RPMI8226 (cell line): ENCODE data around the gene CLMN.

ENCODE experiments used
- DNase-seq: peaks from one replicate; pipeline ENCODE4 v3.0.0-alpha.2; 2015

The CLMN gene

DNA sequence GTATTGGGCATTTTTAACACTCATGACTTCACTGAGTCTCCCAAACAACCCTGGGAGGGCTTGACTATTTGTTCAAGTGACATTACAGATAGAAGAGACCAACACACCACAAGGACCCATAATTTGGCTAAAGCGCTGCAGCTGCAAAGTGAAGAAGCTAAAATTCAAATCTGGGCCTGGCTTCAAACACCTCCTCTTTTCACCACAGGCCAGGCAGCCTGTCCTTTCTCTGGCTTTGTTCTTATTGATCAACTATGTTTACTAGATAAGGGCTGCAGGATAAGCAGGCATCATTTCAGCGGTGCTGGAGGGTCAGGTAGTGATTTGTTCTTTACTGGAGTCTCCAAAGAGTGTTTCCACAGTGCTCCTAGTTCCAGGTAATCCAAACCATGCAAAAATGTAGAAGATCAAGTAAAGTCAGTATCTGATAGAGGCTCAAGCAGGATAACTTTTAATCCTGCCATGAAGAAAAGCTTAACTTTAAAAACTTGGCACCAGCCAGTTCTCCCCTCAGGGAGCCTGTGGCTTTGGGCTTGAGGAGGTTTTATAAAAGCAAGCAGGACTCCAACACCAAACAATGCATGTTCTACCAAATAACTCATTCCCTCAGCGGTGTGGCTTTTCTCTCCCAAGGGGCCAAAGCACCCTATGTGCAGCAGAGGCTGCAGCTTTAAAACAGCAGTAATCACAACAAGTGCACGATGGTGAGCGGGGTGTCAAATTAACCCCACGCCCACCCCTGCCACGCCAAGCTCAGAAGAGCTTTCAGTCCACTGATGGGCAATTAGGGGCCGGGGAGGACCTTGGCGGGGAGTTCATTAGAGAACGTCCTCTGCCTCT lies 16.8 kb downstream of the CLMN start:
- DNase-seq = no peak

GRCh38 chr14:95301527-95302187 lies 18.1 kb downstream of the CLMN start:
- DNase-seq = no peak

DNA sequence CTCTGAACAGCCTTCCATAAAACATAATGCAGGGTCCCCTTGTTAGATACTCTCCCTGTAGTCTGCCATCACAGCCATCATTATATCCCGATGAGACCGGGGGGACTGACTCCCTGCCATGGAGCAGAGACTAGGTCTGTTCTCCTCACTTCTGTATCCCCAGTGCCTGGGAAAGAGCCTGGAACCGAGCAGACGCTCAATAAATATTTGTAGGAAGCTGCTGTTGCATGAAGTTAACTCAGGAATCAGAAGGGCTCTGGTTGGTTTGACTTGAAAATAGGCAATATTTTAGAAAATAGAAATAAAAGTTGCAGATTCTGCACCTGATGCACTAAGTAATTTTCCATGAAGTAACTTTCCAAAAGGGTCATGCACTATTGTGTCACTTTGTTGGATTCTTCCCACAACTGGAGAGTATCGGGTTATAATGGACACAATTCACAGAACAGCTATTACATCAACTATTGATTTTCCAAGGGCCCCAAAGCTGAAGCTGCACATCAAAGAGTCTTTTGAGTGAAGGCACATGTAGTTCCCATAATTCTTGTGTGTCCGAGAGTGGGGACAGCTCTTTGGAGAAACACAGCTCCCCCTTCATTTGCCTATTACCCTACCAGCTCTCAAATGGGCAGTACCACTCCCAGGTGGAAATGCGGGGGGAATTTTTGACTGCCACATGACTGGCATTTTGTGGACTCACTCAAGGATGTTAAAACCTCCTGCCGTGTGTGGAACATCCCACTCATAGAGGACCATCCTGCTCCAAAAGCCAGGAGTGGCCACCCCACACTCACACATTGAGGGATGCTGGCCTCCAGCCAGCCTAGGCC lies 18.8 kb downstream of the CLMN start:
- no peak for DNase-seq

DNA sequence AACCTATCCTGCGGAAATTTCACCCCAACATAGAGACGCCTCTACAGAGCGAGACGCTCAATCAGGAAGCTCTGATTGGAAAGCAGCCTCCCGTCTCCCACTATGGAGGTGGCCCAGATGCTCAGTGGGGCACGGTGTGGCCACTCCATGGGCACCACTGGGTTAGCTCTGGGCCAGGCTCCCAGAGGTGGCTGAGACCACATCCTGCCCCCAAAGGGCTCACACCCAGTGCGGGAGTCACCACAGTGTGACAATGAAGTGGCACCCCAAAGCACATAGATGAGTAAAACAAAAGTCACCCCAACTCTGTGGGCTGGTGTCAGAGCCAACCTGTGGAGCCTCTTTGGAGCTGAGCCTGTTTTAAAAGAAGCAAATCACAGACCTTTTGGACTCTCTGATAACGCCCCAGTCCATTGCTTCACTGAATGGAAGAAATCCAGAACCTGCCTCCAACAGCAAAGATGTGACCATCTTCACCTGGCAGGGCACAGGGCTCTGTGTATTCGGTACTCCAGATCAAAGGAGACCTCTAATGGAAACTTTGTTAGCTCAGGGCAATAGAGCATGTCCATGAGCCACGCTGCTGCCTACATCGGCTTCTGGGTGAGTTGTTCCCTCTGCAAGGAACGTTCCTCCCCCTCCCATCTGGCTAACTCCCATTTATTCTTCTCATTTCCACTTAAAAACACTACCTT lies 19.6 kb downstream of the CLMN start:
- no peak for DNase-seq

- no peak for DNase-seq
These were observed 20.4 kb downstream of the CLMN start for GRCh38 chr14:95299271-95299670.

DNA sequence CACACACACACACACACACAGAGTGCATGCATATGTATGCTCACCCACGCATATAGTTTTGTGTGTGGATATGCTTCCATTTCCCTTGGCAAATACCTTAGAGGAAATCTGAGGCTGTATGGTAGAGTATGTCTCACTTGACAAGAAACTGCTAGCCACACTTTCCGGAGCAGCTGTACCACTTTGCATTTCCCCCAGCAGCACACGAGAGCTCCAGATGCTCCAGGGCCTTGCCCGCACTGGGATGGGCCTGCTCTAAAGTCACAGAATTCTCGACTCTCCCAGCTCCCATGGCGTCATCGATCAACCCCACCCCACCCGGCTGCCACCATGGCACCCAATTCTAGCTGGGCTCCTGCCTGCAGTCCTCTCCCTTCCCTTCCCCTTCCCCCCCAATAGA lies 21.9 kb downstream of the CLMN start:
- no peak for DNase-seq

DNA sequence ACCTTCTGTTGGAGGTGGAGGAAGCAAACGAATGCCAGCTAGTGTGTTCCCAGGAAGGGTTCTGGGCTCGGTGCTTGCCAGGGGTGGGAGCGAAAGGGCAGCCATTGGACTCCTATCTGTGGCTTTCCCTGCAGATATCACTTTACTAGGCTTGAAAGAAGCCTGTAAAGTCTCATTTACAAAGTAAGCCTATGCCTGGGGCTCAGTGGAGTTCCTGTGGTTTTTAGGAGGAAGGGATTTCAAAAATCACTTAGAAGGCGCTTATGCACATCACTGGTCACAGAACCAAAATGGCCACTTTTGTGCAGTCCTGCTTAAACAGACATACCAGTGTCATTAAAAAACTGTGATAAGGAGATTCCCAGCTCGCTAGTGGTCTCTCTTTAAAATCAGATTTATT lies 22.7 kb downstream of the CLMN start:
- no peak for DNase-seq

GRCh38 chr14:95295600-95296376 lies 23.9 kb downstream of the CLMN start:
- DNase-seq = no peak

GRCh38 chr14:95294834-95295599 lies 24.7 kb downstream of the CLMN start:
- DNase-seq = peak; percentile 45

GRCh38 chr14:95294320-95294719 lies 25.4 kb downstream of the CLMN start:
- DNase-seq = no peak

GRCh38 chr14:95293449-95293848 lies 26.3 kb downstream of the CLMN start:
- no peak for DNase-seq

- no peak for DNase-seq
These were observed 26.9 kb downstream of the CLMN start for GRCh38 chr14:95292660-95293425.

- DNase-seq = peak; percentile 76
These were observed 27.7 kb downstream of the CLMN start for GRCh38 chr14:95291859-95292542.

DNA sequence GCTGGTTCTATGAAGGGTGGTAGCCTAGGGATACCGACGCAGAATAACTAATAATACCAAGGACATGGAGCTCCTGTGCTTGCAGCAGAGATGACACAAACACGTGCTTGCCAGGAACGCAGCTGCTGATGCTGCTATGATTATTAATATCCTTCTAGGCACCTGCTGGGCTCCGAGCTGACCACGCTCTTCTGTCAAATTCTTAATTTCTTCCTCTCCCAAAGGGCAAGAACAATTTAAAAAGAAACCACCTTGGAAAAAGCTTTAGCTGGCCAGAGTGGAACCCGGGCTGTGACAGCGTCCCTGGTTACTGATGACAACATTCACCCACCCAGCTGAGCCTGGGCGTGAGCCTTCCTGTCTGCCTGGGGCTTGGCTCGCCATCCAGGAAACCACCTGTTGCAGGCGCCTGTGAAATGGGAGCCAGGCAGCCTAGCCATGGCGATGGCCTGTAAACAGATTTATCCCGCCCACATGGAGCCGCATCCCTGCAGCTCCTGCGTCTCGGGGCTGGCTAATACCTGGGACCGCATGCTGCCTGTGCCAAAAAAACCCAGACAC lies 28.8 kb downstream of the CLMN start:
- DNase-seq = peak; percentile 78

DNA sequence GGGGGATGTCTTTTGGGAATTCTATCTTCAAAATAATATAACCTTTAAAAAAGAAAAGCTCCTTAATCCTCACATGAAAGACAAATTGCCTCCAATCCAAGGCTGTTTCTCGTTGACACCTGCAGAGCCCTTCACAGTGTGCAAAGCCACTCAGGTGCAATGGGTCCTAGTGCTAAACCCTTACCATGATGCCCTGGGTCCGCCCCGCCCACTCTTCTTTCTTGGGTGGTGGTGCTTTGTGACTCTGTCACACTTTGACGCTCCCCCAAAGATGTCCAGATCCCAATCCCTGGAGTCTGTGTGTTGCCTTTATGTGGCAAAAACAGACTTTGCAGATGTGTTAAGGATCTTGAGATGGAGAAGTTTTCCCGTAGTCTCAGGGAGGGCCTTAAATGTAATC lies 29.7 kb downstream of the CLMN start:
- DNase-seq = no peak

GRCh38 chr14:95289323-95290010 lies 30.2 kb downstream of the CLMN start:
- no peak for DNase-seq

- no peak for DNase-seq
These were observed 30.9 kb downstream of the CLMN start for GRCh38 chr14:95288672-95289322.

- DNase-seq = no peak
These were observed 32.4 kb downstream of the CLMN start for GRCh38 chr14:95287176-95287754.
